ENCODE data around the gene QTRT2. TPM values are rescaled to one million over a fixed set of nuclear protein-coding genes. Genes with fewer than 3 reads are reported as not detected.

The QTRT2 gene
- total and polyA plus RNA-seq, 10 of the 15 experiments (the other 5 are each of a cell fraction or from before 2014, with no cell fraction given) = 17.8 to 42.3 (median 28.7) TPM

DNA sequence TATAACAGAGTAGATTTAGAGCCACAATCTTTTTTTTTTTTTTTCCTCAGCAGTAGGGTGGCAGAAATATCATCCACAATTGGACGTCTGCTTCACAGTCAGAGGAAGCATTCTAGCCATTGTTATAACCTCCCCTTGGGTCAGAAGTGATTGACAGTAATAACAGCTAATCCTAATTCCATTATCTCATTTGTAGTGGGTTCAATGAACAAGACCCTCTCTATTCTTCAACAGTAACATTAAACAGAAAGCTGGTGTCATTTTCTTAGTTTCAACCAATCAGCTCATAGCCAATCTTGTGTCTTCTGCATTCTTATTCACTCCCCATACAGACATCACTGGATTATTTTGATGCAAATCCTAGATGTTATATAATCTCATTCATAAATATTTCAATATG is 44.6 kb downstream of the QTRT2 start:
- Histone ChIP-seq H2AFZ (ENCODE audit: control insufficient read depth, low read depth, low read length) (no peak overlapping the region), H3K9ac (ENCODE audit: control insufficient read depth, insufficient read depth, low read length) (no peak overlapping the region), H4K20me1 (ENCODE audit: control insufficient read depth, insufficient read depth) (no peaks in the 10 kb centered on the region), H3K27ac (ENCODE audit: control insufficient read depth, insufficient read depth) (no peak overlapping the region), H3K4me3 (no peak overlapping the region), H3K4me2 (ENCODE audit: control insufficient read depth, insufficient read depth) (no peak overlapping the region), H3K27me3 (replicated peaks in 1 of 2; ENCODE audit: control insufficient read depth in 2 of 2, insufficient read depth in 2 of 2, low read length in 1 of 2) (no peaks in the 10 kb centered on the region), H3K36me3 (ENCODE audit: control insufficient read depth in 2 of 2, insufficient read depth in 2 of 2, low read length in 1 of 2) (no peaks in the 10 kb centered on the region), H3K79me2 (ENCODE audit: control insufficient read depth, insufficient read depth, low read length) (no peaks in the 10 kb centered on the region), H3K9me3 (replicated peaks; ENCODE audit: control insufficient read depth, insufficient read depth, low read length) (no peaks in the 10 kb centered on the region), H3K4me1 (ENCODE audit: control insufficient read depth, insufficient read depth, low read length) (no peaks in the 10 kb centered on the region)
- POLR2A ChIA-PET = no interaction called here
- DNase-seq (ENCODE audit: low read depth, low spot score) (no peak), ATAC-seq (no peak), FAIRE-seq (no peak)
- BruUV-seq (replicated peaks) = no TSS peak
- CTCF ChIA-PET = interaction anchor here (0.7 to 1.1 kb wide), 2 partner anchors 9 to 16 kb away, joined by 3 read pairs; no protein-coding TSS in a partner anchor
- WGBS (ENCODE audit: insufficient coverage, insufficient replicate concordance, low lambda C conversion rate, missing lambda C conversion rate) = 86% methylated on average over 1 of the region's 1 CpG
- SMC1A ChIA-PET (ENCODE audit: uncharacterized antibody, unreplicated experiment) = interaction anchor here (2.0 kb wide), 1 partner anchor 9 kb away, joined by 6 read pairs; no protein-coding TSS in a partner anchor
- RAD21 ChIA-PET (ENCODE audit: unreplicated experiment) = no interaction called here
- TF ChIP-seq ZNF622 (IDR thresholded peaks at IDR 0.05) = no peak
- no peak for TF ChIP-seq CEBPB (IDR thresholded peaks at IDR 0.05; ENCODE audit: borderline replicate concordance in 1 of 2, low read depth in 2 of 2, low read length in 2 of 2)
- TF ChIP-seq, protein P1, sequence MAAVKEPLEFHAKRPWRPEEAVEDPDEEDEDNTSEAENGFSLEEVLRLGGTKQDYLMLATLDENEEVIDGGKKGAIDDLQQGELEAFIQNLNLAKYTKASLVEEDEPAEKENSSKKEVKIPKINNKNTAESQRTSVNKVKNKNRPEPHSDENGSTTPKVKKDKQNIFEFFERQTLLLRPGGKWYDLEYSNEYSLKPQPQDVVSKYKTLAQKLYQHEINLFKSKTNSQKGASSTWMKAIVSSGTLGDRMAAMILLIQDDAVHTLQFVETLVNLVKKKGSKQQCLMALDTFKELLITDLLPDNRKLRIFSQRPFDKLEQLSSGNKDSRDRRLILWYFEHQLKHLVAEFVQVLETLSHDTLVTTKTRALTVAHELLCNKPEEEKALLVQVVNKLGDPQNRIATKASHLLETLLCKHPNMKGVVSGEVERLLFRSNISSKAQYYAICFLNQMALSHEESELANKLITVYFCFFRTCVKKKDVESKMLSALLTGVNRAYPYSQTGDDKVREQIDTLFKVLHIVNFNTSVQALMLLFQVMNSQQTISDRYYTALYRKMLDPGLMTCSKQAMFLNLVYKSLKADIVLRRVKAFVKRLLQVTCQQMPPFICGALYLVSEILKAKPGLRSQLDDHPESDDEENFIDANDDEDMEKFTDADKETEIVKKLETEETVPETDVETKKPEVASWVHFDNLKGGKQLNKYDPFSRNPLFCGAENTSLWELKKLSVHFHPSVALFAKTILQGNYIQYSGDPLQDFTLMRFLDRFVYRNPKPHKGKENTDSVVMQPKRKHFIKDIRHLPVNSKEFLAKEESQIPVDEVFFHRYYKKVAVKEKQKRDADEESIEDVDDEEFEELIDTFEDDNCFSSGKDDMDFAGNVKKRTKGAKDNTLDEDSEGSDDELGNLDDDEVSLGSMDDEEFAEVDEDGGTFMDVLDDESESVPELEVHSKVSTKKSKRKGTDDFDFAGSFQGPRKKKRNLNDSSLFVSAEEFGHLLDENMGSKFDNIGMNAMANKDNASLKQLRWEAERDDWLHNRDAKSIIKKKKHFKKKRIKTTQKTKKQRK (IDR thresholded peaks at IDR 0.05; ENCODE audit: low read depth, low read length) = no peak
- TF ChIP-seq LARP7 (IDR thresholded peaks at IDR 0.05) = no peak
- no peak for TF ChIP-seq MXI1 (IDR thresholded peaks at IDR 0.05; ENCODE audit: low read depth, low read length)
- no peak for TF ChIP-seq EP300 (IDR thresholded peaks at IDR 0.05; ENCODE audit: borderline replicate concordance in 1 of 2, control insufficient read depth in 1 of 2, low read depth in 2 of 2, low read length in 2 of 2)
- no peak for TF ChIP-seq HCFC1 (IDR thresholded peaks at IDR 0.05; ENCODE audit: low read length)
- TF ChIP-seq SIN3A (IDR thresholded peaks at IDR 0.05; ENCODE audit: low read depth, low read length) = no peak
- intact Hi-C loops (cut with micrococcal nuclease; ENCODE audit: unreplicated experiment) (no loop called here), in situ Hi-C loops (cut with MboI) (no loop called here)

Measured in GM12878 (cell line).